CD4-positive, alpha-beta T cell treated with Interleukin-2 at 100 ng/mL for 4 hours (primary cell): Measurements from ENCODE around the gene RERE.
"Not testable (repeated sequence)": the region's sequence is repeated elsewhere in the genome, so short reads cannot be mapped to it uniquely, and the experiment has no call there.

Source experiments
- DNase-seq: peaks from one replicate; pipeline ENCODE4 v3.0.0-alpha.2; 2020; ENCODE audit warnings: low spot score

RERE gene

DNA sequence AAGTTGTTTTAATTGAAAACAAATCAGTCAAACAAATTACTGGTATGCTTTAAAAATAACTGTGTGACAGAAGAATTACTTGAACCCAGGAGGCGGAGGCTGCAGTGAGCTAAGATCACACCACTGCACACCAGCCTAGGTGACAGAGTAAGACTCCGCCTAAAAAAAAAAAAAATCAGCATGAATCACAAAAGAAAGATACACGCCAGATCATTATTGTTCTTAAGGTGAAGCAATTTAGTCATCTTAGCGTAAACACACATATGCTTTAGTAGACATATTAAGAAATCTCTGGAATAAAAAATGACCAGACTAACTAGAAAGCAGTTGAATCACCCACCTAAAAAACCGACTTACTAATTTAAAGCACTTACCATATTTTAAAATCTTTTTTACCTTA lies 20.2 kb downstream of the RERE start:
- no peak for DNase-seq

GRCh38 chr1:8796812-8797211 lies 20.6 kb downstream of the RERE start:
- no peak for DNase-seq

- DNase-seq = no peak
Measured at GRCh38 chr1:8794605-8795004, 22.8 kb downstream of the RERE start.

DNA sequence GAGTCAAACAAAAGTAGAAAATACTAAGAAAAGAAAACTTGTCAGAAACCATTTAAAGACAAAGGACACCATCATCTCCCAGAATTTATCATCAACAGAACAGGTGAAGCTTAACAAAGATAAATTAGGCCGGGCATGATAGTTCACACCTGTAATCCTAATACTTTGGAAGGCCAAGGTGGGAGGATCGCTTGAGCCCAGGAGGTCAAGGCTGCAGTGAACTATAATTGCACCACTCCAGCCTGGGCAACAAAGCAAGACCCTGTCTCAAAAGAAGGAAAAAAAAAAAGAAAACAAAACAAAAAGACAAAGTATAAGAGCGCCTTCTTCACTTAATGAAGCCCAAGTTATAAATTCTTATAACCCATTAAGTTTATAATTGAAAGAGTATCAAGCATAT lies 25.6 kb downstream of the RERE start:
- no peak for DNase-seq

DNA sequence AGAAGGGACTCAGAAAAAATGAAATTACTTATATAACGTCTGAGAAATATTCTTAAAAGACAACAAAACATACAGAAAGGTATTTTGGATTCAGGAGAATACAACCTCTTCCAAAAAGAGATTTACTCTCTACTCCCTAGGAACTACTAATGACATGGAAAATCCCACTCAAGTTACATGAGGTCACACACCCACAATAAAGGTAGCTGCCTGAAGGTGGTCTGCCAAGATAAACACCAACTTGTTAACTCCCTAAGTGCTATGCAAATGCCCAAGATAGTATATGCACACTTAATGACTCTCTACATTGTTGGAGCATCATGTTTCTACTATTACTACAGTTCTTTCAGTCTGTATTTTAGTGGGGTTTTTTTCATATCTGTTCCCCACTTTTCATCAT lies 26.5 kb downstream of the RERE start:
- no peak for DNase-seq

- no peak for DNase-seq
Measured at GRCh38 chr1:8790478-8790877, 27.0 kb downstream of the RERE start.

DNA sequence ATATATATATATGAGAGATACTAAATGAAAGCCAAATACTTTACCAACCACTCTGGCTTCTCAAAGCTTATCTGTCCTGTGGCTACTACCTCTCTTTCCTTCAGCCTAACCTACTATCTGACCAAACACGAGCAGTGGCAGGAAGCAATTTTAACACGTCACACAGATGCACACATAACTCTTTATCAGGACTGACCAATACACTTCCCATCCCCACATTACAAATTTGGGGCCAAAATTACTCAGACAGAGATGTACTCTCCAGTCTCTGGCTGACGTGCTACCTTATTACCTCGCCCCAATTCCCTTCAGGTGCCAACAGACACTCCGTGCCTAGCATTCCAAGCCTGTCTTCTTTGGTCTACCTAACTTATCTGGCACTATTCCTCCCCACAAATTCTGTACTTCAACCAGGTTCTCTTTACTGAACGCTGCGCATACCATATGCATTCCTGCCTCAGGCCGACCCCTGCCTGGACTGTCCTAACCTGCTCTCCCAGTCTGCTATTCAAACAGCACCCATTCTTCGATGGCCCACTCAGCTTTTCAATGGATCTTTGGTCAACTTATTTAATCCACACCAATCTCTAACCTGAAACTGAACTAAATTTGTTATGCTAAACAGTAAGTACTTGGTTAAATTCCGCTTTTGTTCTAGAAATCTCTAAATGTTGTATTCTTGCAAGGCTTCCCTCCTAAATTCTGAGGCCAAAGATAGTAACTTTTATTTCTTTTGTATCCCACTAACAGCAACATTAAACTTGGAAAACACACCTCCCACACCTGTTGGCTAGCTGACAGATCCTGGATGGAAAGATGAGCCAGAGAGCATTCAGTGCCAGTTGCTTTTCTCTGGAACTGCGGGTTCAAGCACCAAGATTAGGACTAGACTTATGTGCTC lies 27.9 kb downstream of the RERE start:
- DNase-seq = no peak

DNA sequence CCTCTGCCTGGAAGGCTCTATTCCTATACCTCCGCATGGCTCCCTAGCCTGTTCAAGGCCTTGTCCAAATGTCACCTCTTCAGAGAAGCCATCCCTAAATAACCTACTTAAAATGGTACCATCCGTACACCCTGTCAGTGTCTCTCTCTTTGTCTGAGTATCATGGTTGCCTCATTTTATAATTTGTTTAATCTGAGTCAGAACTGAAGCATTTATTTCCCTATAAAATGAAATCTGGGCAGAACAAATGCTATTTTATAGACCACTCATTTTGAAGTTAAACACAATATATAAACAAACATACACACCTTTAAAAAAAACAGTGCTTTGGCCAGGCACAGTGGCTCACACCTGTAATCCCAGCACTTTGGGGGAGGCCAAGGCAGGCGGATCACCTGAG lies 30.2 kb downstream of the RERE start:
- DNase-seq = no peak

GRCh38 chr1:8786204-8786603 lies 31.2 kb downstream of the RERE start:
- not testable (repeated sequence) for DNase-seq

DNA sequence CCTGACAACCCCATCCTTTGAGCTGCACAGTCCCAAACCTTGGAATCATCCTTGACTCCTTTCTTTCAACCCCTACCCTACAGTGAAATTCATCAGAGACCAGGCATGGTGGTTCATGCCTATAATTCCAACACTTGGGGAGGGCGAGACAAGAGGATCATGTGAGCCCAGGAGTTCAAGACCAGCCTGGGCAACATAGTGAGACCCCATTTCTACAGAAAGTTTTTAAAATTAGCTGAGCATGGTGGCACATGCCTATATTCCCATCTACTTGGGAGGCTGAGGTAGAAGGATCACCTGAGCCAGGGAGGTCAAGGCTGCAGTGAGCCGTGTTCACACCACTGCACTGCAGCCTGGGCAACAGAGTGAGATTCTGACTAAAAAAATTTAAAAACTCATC lies 34.5 kb downstream of the RERE start:
- no peak for DNase-seq

DNA sequence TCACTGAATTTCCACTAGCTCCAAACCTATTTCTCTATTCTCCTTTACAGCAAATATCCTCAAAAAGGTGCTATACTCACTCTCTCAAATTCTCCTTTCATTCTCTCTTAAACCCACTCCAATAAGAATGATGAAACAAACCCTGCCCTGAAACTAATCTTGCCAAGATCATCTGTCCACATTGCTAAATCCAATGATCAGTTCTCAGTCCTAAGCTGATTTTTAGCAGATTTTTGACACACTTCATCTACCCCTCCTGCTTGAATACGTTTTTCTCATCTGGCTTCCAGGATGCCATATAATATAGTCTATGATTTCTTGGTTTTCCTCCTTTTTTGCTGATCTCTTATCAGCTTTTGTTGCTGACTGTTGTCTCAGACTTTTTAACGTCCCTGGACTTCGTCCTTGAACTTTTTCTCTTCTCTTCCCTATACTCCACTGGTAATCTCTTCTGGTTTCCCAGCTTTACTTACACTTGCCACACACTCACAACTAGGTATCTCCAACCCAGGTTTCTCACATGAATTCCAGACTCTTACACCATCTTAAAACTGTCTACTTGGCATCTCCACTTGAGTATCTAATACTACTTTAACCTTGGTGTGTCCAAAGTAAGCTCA lies 35.3 kb downstream of the RERE start:
- DNase-seq = no peak

- no peak for DNase-seq
Measured at GRCh38 chr1:8780405-8780804, 37.0 kb downstream of the RERE start.

GRCh38 chr1:8777867-8778266 lies 39.6 kb downstream of the RERE start:
- no peak for DNase-seq

GRCh38 chr1:8776104-8776503 lies 41.3 kb downstream of the RERE start:
- DNase-seq = no peak

- no peak for DNase-seq
Measured at GRCh38 chr1:8767006-8767405, 50.4 kb downstream of the RERE start.

GRCh38 chr1:8765198-8765597 lies 52.2 kb downstream of the RERE start:
- no peak for DNase-seq

- no peak for DNase-seq
Measured at GRCh38 chr1:8764293-8764937, 53.0 kb downstream of the RERE start.

DNA sequence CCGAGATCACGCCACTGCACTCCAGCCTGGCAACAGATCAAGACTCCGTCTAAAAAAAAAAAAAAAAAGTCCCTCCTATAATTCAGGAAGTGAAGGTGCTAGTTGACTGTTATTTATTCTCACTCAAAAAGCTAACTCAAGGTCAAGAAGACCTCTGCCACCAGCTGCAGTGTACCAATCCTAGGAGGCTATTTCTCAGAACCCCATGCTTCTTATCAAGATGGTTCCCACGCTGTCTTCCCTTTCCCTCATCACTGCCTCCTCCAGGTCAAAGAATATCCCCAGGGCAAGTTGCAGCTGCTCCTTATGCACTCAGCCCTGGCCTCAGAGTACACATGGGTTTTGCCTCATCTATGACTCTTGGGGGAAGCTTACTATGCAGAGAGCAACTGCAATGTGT lies 53.6 kb downstream of the RERE start:
- DNase-seq = no peak

DNA sequence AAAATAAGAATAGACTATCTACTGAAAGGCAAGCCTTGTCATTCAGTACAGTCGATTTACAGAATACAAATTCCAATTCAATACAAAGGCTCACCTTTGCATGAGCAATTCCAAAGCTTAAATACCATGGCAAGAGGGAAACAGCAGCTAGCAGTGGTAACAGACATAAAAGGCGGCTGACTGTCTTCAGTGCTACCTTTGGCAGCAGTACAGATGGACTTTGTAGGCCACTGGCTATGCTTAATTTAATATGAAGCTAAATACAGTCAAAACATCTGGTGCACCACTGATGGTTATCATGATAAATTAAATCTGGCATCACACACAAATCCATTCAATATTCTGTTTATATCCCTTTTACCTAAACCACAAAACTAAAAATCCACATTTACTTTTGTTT lies 62.4 kb downstream of the RERE start:
- no peak for DNase-seq

- no peak for DNase-seq
Measured at GRCh38 chr1:8754247-8754650, 63.2 kb downstream of the RERE start.

- DNase-seq = no peak
Measured at GRCh38 chr1:8753736-8754135, 63.7 kb downstream of the RERE start.

DNA sequence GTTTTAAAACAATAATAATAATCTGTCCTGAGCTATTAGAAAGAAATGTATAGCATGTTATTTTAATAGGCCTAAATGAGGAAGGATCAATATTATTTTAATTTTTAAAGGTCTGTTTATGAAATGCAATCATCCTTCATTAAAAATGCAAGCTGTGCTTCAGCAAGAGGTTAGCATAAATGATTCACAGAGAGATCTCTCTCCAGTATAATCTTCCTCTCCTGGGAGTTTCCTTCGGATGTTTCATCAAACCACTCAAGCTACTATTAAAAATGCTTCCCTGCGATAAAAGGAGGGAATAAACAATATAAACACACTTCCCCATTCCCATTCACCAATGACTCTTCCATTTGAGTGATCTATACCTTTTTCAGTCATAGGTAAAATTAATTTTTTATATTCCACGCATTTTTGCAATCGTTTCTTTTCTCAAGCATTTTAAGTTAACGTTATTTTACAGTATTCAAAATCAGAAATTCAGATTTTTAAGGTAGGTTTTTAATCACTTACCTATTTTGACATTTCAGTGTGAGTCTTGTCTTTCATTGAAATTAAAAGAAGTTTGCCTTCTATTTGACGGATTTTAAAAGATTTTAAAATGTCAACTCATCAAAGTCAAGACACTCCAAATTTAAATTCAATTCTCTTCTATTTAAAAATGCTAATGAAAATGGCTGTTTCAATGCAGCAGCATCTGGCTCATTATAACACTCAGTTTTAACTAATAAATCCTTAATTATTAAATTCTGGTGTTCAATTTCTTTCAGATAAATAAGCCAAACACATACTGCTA lies 64.3 kb downstream of the RERE start:
- no peak for DNase-seq
